Gastrocnemius medialis (tissue), 4 donors: ENCODE results near the gene OR4D11. TPM values are rescaled to one million over a fixed set of nuclear protein-coding genes. Genes with fewer than 3 reads are reported as not detected.

Source experiments
- ATAC-seq, 2 donors: fragments of 150-250 bp; one replicate each; pipeline ENCODE4 v1.9.1; 2016
- DNase-seq, 2 donors: peaks; one replicate each; pipeline ENCODE4 v3.0.0-alpha.2; 2019
- H3K27ac ChIP-seq, 4 donors: fragments of 200-600 bp; sonication (generic); 1 replicate in 1 of 4; 2 replicates in 3 of 4; pipeline ENCODE4 v1.5.1; 2016 to 2018; ENCODE audit warnings: mild to moderate bottlenecking in 2 of 4, moderate library complexity in 1 of 4
- H3K27me3 ChIP-seq, 3 donors: fragments of 200-600 bp; sonication (generic) in 2 of 3; 1 replicate in 1 of 3; 2 replicates in 2 of 3; pipeline versions ENCODE4 v1.5.1 to v1.6.0; 2016 to 2019; ENCODE audit warnings: mild to moderate bottlenecking in 1 of 3, moderate library complexity in 1 of 3
- H3K36me3 ChIP-seq, 2 donors: fragments of 200-600 bp; sonication (generic) in 1 of 2; one replicate each; pipeline ENCODE4 v1.5.1; 2017 to 2018
- H3K4me1 ChIP-seq, 2 donors: fragments of 200-600 bp; sonication (generic) in 1 of 2; one replicate each; pipeline ENCODE4 v1.5.1; 2016 to 2017; ENCODE audit warnings: mild to moderate bottlenecking in 2 of 2
- H3K4me3 ChIP-seq, 4 donors: fragments of 200-600 bp; sonication (generic) in 3 of 4; 1 replicate in 1 of 4; 2 replicates in 3 of 4; pipeline ENCODE4 v1.5.1; 2016 to 2019; ENCODE audit warnings: mild to moderate bottlenecking in 2 of 4
- H3K9me3 ChIP-seq, 3 donors: fragments of 200-600 bp; sonication (generic) in 2 of 3; 1 replicate in 1 of 3; 2 replicates in 2 of 3; pipeline ENCODE4 v1.5.1; 2016 to 2019
- CTCF ChIP-seq, 5 experiments: fragments of 450-650 bp in 3 of 5; fragments of 200-600 bp in 2 of 5; sonication (generic) in 2 of 5; IDR thresholded peaks in 4 of 5; conservative IDR thresholded peaks in 1 of 5; 1 replicate in 4 of 5; 2 replicates in 1 of 5; pipeline ENCODE4 v1.5.1; 2016 to 2019; ENCODE audit warnings: antibody characterized with exemption in 5 of 5, mild to moderate bottlenecking in 3 of 5, moderate library complexity in 3 of 5
- POLR2A ChIP-seq, 2 donors: fragments of 450-650 bp; IDR thresholded peaks; one replicate each; pipeline ENCODE4 v1.6.1; 2017; ENCODE audit warnings: antibody characterized with exemption in 2 of 2, mild to moderate bottlenecking in 2 of 2, moderate library complexity in 2 of 2
- in situ Hi-C, 4 donors: fragments of 200-750 bp; cut with MboI; loops; one replicate each; pipeline versions ENCODE4 v1.15.0 to v1.8.0; 2017; ENCODE audit warnings: low sequenced_read_pairs in 4 of 4
- intact Hi-C: fragments of 100-400 bp; cut with DNase I; formaldehyde crosslinking; loops from one replicate; pipeline ENCODE4 v1.15.1; 2023; ENCODE audit warnings: low total_unique reads
- total RNA-seq, 4 donors: library from RNA; depleted of rRNA; stranded (reverse); fragments of >200 nt; gene quantifications; one replicate each; pipeline versions ENCODE4 v1.1.0 to v1.2.3, GENCODE V29; 2016

The OR4D11 gene
- not detected for total RNA-seq

DNA sequence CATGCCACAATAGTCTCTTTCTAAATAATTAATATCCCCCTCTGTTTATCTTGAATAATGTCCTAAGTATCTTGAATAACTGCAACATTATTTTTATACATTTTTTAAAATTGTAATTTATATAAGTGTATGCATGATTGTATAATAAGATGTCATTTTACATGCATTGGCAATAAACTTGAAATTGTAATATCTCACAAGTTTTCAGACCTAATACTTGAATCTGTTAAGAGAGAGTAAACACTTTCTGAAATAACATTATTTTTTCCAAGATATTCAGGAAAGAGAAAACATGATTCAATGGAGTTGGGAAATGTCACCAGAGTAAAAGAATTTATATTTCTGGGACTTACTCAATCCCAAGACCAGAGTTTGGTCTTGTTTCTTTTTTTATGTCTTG, at the start of gene OR4D11:
Gene OR4D11, plus strand, starts transcription at position 301 of the 400 bp plus-strand sequence. Its CDS starts 0 bp downstream, at position 301.
- intact Hi-C loops: no loop called here
- H3K27ac ChIP-seq: no peak within 1 kb of the TSS
- H3K36me3 ChIP-seq: no peaks in the 10 kb centered on the region
- H3K9me3 ChIP-seq: no peaks in the 10 kb centered on the region
- in situ Hi-C loops: no loop called here
- H3K27me3 ChIP-seq: no peaks in the 10 kb centered on the region
- no peak within 1 kb of the TSS for H3K4me3 ChIP-seq
- ATAC-seq (no peak), DNase-seq (no peak)
- TF ChIP-seq POLR2A (IDR thresholded peaks at IDR 0.05): no peak
- no peak for TF ChIP-seq CTCF (IDR thresholded peaks at IDR 0.05 in 4 of 5, conservative IDR thresholded peaks at IDR 0.05 in 1 of 5)
- no peaks in the 10 kb centered on the region for H3K4me1 ChIP-seq

- no peaks in the 10 kb centered on the region for H3K27me3 ChIP-seq
- in situ Hi-C loops (no loop called here), intact Hi-C loops (no loop called here)
- H3K4me3 ChIP-seq: no peak within 1 kb of the TSS
- H3K36me3 ChIP-seq: no peaks in the 10 kb centered on the region
- no peak within 1 kb of the TSS for H3K27ac ChIP-seq
- no peaks in the 10 kb centered on the region for H3K9me3 ChIP-seq
- ATAC-seq: no peak
- DNase-seq: no peak
- H3K4me1 ChIP-seq: no peaks in the 10 kb centered on the region
- TF ChIP-seq POLR2A (IDR thresholded peaks at IDR 0.05) (no peak), CTCF (IDR thresholded peaks at IDR 0.05 in 4 of 5, conservative IDR thresholded peaks at IDR 0.05 in 1 of 5) (no peak)
Observed at GRCh38 chr11:59456661-59457060, 46.7 kb upstream of the OR4D11 start, which contains the start of gene OR4D6. Gene OR4D6 (plus strand): TSS chr11:59456961. CDS start chr11:59456961, 0 bp downstream.

- Histone ChIP-seq H3K27ac (no peak overlapping the region), H3K4me1 (no peaks in the 10 kb centered on the region), H3K36me3 (no peaks in the 10 kb centered on the region), H3K27me3 (no peaks in the 10 kb centered on the region), H3K9me3 (no peaks in the 10 kb centered on the region), H3K4me3 (no peak overlapping the region)
- DNase-seq (no peak), ATAC-seq (no peak)
- TF ChIP-seq POLR2A (IDR thresholded peaks at IDR 0.05) (no peak), CTCF (IDR thresholded peaks at IDR 0.05 in 4 of 5, conservative IDR thresholded peaks at IDR 0.05 in 1 of 5) (no peak)
- intact Hi-C loops: no loop called here
- in situ Hi-C loops: no loop called here
Observed at GRCh38 chr11:59459916-59460315, 43.5 kb upstream of the OR4D11 start.

DNA sequence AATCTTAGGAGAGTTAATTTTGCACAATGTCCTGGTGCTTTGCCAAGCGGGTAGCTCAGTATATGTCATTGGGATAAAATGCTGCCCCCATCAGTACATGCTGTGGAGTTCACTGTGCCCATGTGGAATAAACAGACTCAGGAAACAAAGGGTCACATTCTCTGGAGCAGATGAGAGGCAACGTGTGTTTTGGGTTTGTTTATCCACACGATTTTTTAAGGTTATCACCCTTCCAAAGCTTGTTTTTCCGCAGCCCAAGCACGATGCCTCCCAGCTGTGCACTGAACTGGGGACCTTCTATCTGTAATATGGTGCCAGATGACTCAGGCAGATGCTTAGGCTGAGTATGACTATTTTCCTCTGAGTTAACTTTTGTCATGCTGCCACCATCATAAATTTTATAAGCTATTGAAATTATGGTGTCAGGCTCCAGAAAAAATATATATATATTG, 40.2 kb upstream of the OR4D11 start:
- Histone ChIP-seq H3K36me3 (no peaks in the 10 kb centered on the region), H3K4me1 (no peaks in the 10 kb centered on the region), H3K4me3 (no peak overlapping the region), H3K27me3 (no peaks in the 10 kb centered on the region), H3K27ac (no peak overlapping the region), H3K9me3 (no peaks in the 10 kb centered on the region)
- in situ Hi-C loops (no loop called here), intact Hi-C loops (no loop called here)
- TF ChIP-seq CTCF (IDR thresholded peaks at IDR 0.05 in 4 of 5, conservative IDR thresholded peaks at IDR 0.05 in 1 of 5) (no peak), POLR2A (IDR thresholded peaks at IDR 0.05) (no peak)
- DNase-seq (no peak), ATAC-seq (no peak)

- no peaks in the 10 kb centered on the region for H3K36me3 ChIP-seq
- no peak for ATAC-seq
- H3K4me3 ChIP-seq: no peak within 1 kb of the TSS
- no peaks in the 10 kb centered on the region for H3K9me3 ChIP-seq
- no peaks in the 10 kb centered on the region for H3K27me3 ChIP-seq
- DNase-seq: no peak
- H3K4me1 ChIP-seq: no peaks in the 10 kb centered on the region
- intact Hi-C loops: no loop called here
- in situ Hi-C loops: no loop called here
- no peak within 1 kb of the TSS for H3K27ac ChIP-seq
- TF ChIP-seq POLR2A (IDR thresholded peaks at IDR 0.05) (no peak), CTCF (IDR thresholded peaks at IDR 0.05 in 4 of 5, conservative IDR thresholded peaks at IDR 0.05 in 1 of 5) (no peak)
Observed at GRCh38 chr11:59473015-59473414, 30.4 kb upstream of the OR4D11 start, which contains the start of gene OR4D10. Gene OR4D10 (plus strand): TSS chr11:59473315. CDS start chr11:59477430, 4,115 bp downstream.
